Psoas muscle (tissue), 8 donors: ENCODE data around the gene FRMD8. TPM values are rescaled to one million over a fixed set of nuclear protein-coding genes. Genes with fewer than 3 reads are reported as not detected.
"Not testable (repeated sequence)": the region's sequence is repeated elsewhere in the genome, so short reads cannot be mapped to it uniquely, and the experiment has no call there.

Experiments
- ATAC-seq, 4 donors: fragments of 200-7000 bp; cut with Tn5 transposase; one replicate each; pipeline ENCODE4 v1.9.1; 2020; ENCODE audit warnings: moderate library complexity in 3 of 4, mild to moderate bottlenecking in 2 of 4
- DNase-seq, 2 donors: peaks; one replicate each; pipeline ENCODE4 v3.0.0-alpha.2; 2020
- H3K27ac ChIP-seq: fragments of 200-600 bp; one replicate; pipeline ENCODE4 v1.8.0; 2022
- H3K27me3 ChIP-seq, 3 donors: fragments of 200-600 bp in 1 of 3; one replicate each; pipeline versions ENCODE4 v1.6.1 to v1.8.0; 2013 to 2022; ENCODE audit warnings: low read length in 2 of 3, mild to moderate bottlenecking in 2 of 3, moderate library complexity in 1 of 3; ENCODE audit not compliant: insufficient read depth in 3 of 3
- H3K36me3 ChIP-seq, 2 donors: fragments of 200-600 bp in 1 of 2; one replicate each; pipeline versions ENCODE4 v1.6.1 to v1.8.0; 2013 to 2022; ENCODE audit warnings: low read depth in 1 of 2, mild to moderate bottlenecking in 1 of 2, moderate library complexity in 1 of 2; ENCODE audit not compliant: insufficient read depth in 1 of 2
- H3K4me1 ChIP-seq: fragments of 200-600 bp; one replicate; pipeline ENCODE4 v1.8.0; 2022
- H3K4me3 ChIP-seq: fragments of 200-600 bp; one replicate; pipeline ENCODE4 v1.8.0; 2022; ENCODE audit warnings: mild to moderate bottlenecking
- H3K9me3 ChIP-seq: fragments of 200-600 bp; one replicate; pipeline ENCODE4 v1.8.0; 2022
- CTCF ChIP-seq: fragments of 200-600 bp; IDR thresholded peaks from one replicate; pipeline ENCODE4 v1.8.0; 2022; ENCODE audit warnings: antibody characterized with exemption
- WGBS, 3 donors: extraction: QIAGEN DNeasy Blood & Tissue Kit; methylation state at CpG; one replicate each; pipeline versions ENCODE4 v1.1.6 to v1.1.7; 2013; 5-methylcytosine and 5-hydroxymethylcytosine counted together
- intact Hi-C, 2 donors: fragments of 100-400 bp; cut with DNase I; formaldehyde crosslinking; loops; one replicate each; pipeline versions ENCODE4 v1.11.0 to v1.14.2; 2022
- polyA plus RNA-seq, 3 donors: library from polyadenylated mRNA; stranded (reverse); fragments of 200-250 nt; gene quantifications; one replicate each; pipeline ENCODE4 v1.2.3, GENCODE V29; 2013
- total RNA-seq, 4 donors: library from RNA; stranded (reverse); fragmentation: NEBNext Ultra II Directional in 2 of 4; extraction: Animal tissue kit (Norgen Biotek cat#: 25700) in 2 of 4; gene quantifications; one replicate each; pipeline versions ENCODE4 v1.2.1 to v1.2.4, GENCODE V29; 2021 to 2023
- donor health status: healthy with polysubstance abuse.
- donor health status: DM: no; HTN: no; CAD: no; lungs with moderate emphysema.
- donor health status: Bipolar disorder and iron deficiency.
- donor health status: healthy.
- donor health status: DM: yes; HTN: yes; CAD: no.
- donor health status: DM: no; HTN: no; CAD: no.
- donor health status: DM: no; HTN: no; CAD: no.
- donor health status: DM: yes; HTN: yes; CAD: no.

FRMD8 gene
- total and polyA plus RNA-seq, 7 donors, result 7.4 to 27.7 (median 12.9) TPM

- H3K27ac ChIP-seq, result peak overlapping the region; percentile 79
- peaks cover 0 to 44% of the 10 kb centered on the region in 2 donors for H3K36me3 ChIP-seq
- WGBS, 3 donors, result 43 to 58% (median 50%) methylated on average over 11 of the region's 11 CpGs
- no peaks in the 10 kb centered on the region for H3K9me3 ChIP-seq
- H3K4me3 ChIP-seq, result no peak overlapping the region
- H3K27me3 ChIP-seq, result no peaks in the 10 kb centered on the region
- no peak for TF ChIP-seq CTCF
- peaks cover 4% of the 10 kb centered on the region for H3K4me1 ChIP-seq
- peak; percentile 9 to 12 (median 11) for ATAC-seq
- intact Hi-C loops, result no loop called here
- peak; percentile 76 to 87 for DNase-seq
These were observed 60.2 kb downstream of the FRMD8 start for GRCh38 chr11:65446446-65447277.

- H3K36me3 ChIP-seq, result peaks cover 0 to 30% of the 10 kb centered on the region in 2 donors
- no peaks in the 10 kb centered on the region for H3K9me3 ChIP-seq
- H3K4me1 ChIP-seq, result no peaks in the 10 kb centered on the region
- H3K4me3 ChIP-seq, result no peak overlapping the region
- intact Hi-C loops, result no loop called here
- DNase-seq, result no peak
- TF ChIP-seq CTCF, result no peak
- peak overlapping the region; percentile 79 for H3K27ac ChIP-seq
- no peaks in the 10 kb centered on the region for H3K27me3 ChIP-seq
- ATAC-seq, result peak; percentile 0 to 2 (median 1)
- 40 to 53% (median 44%) methylated on average over 2 of the region's 2 CpGs for WGBS, 3 donors
These were observed 61.6 kb downstream of the FRMD8 start for GRCh38 chr11:65448074-65448417.

- Histone ChIP-seq H3K4me1 (no peaks in the 10 kb centered on the region), H3K36me3 (peaks cover 0 to 25% of the 10 kb centered on the region in 2 donors), H3K9me3 (no peaks in the 10 kb centered on the region), H3K27me3 (no peaks in the 10 kb centered on the region), H3K27ac (peak overlapping the region; percentile 79), H3K4me3 (no peak overlapping the region)
- no peak for TF ChIP-seq CTCF
- intact Hi-C loops, result no loop called here
- ATAC-seq (peak; percentile 18 to 30 (median 22)), DNase-seq (peak; percentile 56 to 78)
- WGBS, 3 donors, result 56 to 74% (median 63%) methylated on average over 3 of the region's 3 CpGs
These were observed 62.1 kb downstream of the FRMD8 start for GRCh38 chr11:65448418-65449105.

GRCh38 chr11:65451301-65451700 lies 64.9 kb downstream of the FRMD8 start:
- intact Hi-C loops, DNase-seq, ATAC-seq, H3K36me3 ChIP-seq, H3K27me3 ChIP-seq, H3K27ac ChIP-seq, H3K4me3 ChIP-seq, H3K9me3 ChIP-seq, H3K4me1 ChIP-seq: not testable (repeated sequence)
- WGBS, 3 donors, result 81 to 92% (median 90%) methylated on average over 4 to 21 of the region's 30 CpGs

GRCh38 chr11:65452259-65452658 lies 65.8 kb downstream of the FRMD8 start:
- H3K4me3 ChIP-seq, H3K27me3 ChIP-seq, DNase-seq, H3K36me3 ChIP-seq, intact Hi-C loops, ATAC-seq, H3K9me3 ChIP-seq: not testable (repeated sequence)
- 42 to 65% (median 53%) methylated on average over 1 to 3 of the region's 3 CpGs for WGBS, 3 donors
- H3K27ac ChIP-seq, result peak overlapping the region; percentile 89
- peaks cover 15% of the 10 kb centered on the region for H3K4me1 ChIP-seq
